CD4-positive, alpha-beta T cell treated with Interleukin-1 beta for 1 hour (primary cell): ENCODE results near the gene FAM174C.

Experiments
- DNase-seq, 2 donors: peaks; one replicate each; pipeline ENCODE4 v3.0.0-alpha.2; 2020 to 2022

FAM174C gene

DNA sequence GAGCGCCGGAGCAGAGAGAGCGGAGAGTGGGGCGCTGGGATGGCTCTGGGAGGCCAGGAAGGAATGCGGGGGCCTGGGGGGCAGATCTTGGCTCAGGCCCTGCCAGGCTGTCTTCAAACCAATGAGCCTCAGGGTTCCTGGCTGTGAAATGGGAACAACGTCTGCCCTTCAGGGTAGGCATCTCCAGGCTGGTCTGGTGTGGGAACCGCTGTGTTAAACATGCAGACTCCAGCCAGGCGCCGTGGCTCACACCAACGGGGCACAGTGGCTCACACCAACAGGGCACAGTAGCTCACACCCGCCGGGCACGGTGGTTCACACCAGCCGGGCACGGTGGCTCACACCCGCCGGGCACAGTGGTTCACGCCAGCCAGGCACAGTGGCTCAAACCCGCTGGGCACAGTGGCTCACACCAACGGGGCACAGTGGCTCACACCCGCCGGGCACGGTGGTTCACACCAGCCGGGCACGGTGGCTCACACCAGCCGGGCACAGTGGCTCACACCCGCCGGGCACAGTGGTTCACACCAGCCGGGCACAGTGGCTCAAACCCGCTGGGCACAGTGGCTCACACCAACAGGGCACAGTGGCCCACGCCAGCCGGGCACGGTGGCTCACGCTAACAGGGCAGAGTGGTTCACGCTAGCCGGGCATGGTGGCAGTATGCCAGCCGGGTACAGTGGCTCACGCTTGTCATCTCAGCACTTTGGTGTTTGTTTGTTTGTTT lies 50.4 kb downstream of the FAM174C start:
- DNase-seq = no peak

DNA sequence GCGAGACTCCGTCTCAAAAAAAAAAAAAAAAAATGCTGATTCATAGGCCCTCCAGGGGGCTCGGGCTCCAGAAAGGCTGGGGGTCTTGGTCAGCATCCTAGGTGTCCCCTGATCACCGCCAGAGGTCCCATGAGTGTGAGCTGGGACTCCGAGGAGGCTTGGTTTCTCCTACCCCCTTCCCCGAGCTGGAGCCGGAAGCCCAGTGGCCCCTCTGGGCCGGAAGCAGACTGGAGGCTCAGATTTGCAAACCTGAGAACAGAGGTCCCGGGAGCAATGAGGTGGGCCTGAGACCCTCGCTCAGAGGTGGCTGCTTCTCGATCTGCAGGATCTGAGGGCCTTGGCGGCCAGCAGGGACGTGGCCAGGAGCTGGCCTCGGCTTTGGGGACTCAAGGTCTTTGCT lies 51.8 kb downstream of the FAM174C start:
- DNase-seq = no peak
